NCI-H2107 (cell line): Measurements from ENCODE around the gene PRKAR1A.
A peak's percentile ranks its signal among the peaks of the same experiment; 100 is the strongest.
"Not testable (repeated sequence)": the region's sequence is repeated elsewhere in the genome, so short reads cannot be mapped to it uniquely, and the experiment has no call there.

Experiments
- DNase-seq: peaks from one replicate; lab custom pipeline; 2025; lab: John Stamatoyannopoulos, UW

The PRKAR1A gene

GRCh38 chr17:68512247-68512959 lies at the start of gene PRKAR1A:
Gene PRKAR1A, plus strand, starts transcription at chr17:68512430. Its CDS starts 2,970 bp downstream, at chr17:68515400.
- DNase-seq, result peak; percentile 83

GRCh38 chr17:68463211-68464019 lies 48.8 kb upstream of the PRKAR1A start:
- no peak for DNase-seq

GRCh38 chr17:68468334-68468733 lies 43.9 kb upstream of the PRKAR1A start:
- no peak for DNase-seq

GRCh38 chr17:68468788-68469187 lies 43.4 kb upstream of the PRKAR1A start:
- DNase-seq, result no peak

- no peak for DNase-seq
These were observed 41.3 kb upstream of the PRKAR1A start for GRCh38 chr17:68470961-68471360.

GRCh38 chr17:68480885-68481284 lies 31.3 kb upstream of the PRKAR1A start:
- DNase-seq, result no peak

GRCh38 chr17:68482576-68483041 lies 29.6 kb upstream of the PRKAR1A start:
- DNase-seq, result no peak

GRCh38 chr17:68484458-68484857 lies 27.8 kb upstream of the PRKAR1A start:
- no peak for DNase-seq

GRCh38 chr17:68489919-68490318 lies 22.3 kb upstream of the PRKAR1A start:
- DNase-seq, result no peak

GRCh38 chr17:68491381-68492231 lies 20.6 kb upstream of the PRKAR1A start:
- no peak for DNase-seq

GRCh38 chr17:68492394-68493054 lies 19.7 kb upstream of the PRKAR1A start:
- not testable (repeated sequence) for DNase-seq

GRCh38 chr17:68495081-68495480 lies 17.1 kb upstream of the PRKAR1A start:
- DNase-seq, result no peak

GRCh38 chr17:68497885-68498319 lies 14.3 kb upstream of the PRKAR1A start:
- DNase-seq, result no peak

GRCh38 chr17:68498479-68499326 lies 13.5 kb upstream of the PRKAR1A start:
- no peak for DNase-seq

GRCh38 chr17:68499587-68499986 lies 12.6 kb upstream of the PRKAR1A start:
- no peak for DNase-seq

- DNase-seq, result no peak
These were observed 11.2 kb upstream of the PRKAR1A start for GRCh38 chr17:68501074-68501473.

GRCh38 chr17:68505951-68506350 lies 6.3 kb upstream of the PRKAR1A start:
- no peak for DNase-seq

- DNase-seq, result no peak
These were observed 4.7 kb upstream of the PRKAR1A start for GRCh38 chr17:68507576-68507975.

GRCh38 chr17:68509141-68510057 lies 2.8 kb upstream of the PRKAR1A start:
- no peak for DNase-seq

GRCh38 chr17:68511254-68511670 lies 968 bp upstream of the PRKAR1A start:
- no peak for DNase-seq
